Measurements from ENCODE around the gene CCDC175.

The CCDC175 gene

GRCh38 chr14:59576332-59577294 lies at the start of gene CCDC175:
TSS of gene CCDC175 (minus strand) at chr14:59576812. CDS start at chr14:59576775, 37 bp downstream.
- peak; percentile 57 to 61 for DNase-seq (ENCODE audit: low read depth in 2 of 2, low spot score in 1 of 2)

GRCh38 chr14:59622631-59623030 lies 46.0 kb upstream of the CCDC175 start:
- no peak for DNase-seq (ENCODE audit: low read depth in 2 of 2, low spot score in 1 of 2)

GRCh38 chr14:59619061-59619460 lies 42.4 kb upstream of the CCDC175 start:
- DNase-seq (ENCODE audit: low read depth in 2 of 2, low spot score in 1 of 2), result no peak

- no peak for DNase-seq (ENCODE audit: low read depth in 2 of 2, low spot score in 1 of 2)
Measured at GRCh38 chr14:59601056-59601455, 24.4 kb upstream of the CCDC175 start.

DNA sequence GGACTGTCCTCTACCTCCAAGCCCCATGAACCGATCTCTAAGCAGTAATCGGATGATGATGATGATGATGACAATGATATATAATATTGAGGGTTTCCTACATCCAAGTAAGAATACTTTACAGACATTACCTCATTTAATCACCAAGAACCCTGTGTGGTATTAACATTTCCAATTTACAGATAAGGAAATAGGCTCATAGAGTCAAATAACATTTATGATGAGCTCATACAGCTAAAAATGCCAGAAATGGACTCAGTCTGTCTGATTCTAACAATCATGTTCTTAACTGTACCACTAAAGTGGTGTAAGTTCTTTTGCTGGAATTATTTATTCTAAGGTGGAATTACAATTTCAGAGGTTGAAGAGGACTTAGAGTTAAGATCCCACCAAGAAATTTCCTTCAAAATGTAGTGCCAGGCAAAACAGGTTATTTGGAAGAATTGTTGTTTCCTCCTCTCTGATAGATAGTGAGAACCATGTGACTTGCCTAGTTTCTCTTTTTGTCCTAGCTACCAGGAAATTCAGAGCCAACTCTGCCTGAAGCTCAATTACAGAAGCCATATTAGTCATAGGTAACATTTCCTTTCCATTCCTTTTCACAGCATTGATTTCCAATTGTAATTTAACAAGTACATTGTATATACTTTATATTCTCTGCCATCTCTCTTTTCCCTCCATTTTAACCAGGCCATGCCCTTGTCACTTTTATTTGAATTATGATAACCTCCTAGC lies 23.8 kb upstream of the CCDC175 start:
- no peak for DNase-seq (ENCODE audit: low read depth in 2 of 2, low spot score in 1 of 2)

DNA sequence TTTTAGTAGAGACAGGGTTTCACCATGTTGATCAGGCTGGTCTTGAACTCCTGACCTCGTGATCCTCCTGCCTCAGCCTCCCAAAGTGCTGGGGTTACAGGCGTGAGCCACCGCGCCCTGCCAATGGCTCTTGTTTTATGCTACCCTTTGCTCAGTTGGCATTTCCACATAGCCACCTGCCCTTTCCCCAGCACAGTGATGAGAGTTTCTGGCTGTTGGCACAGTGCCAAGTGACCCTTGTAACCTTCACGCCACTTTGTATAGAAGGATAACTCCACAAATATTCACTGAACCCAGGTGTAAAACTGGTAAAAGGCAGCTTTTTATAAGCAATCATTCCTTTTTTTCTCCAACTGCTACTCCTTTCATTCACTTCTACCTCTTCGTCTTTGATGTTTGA lies 18.5 kb upstream of the CCDC175 start:
- no peak for DNase-seq (ENCODE audit: low read depth in 2 of 2, low spot score in 1 of 2)

DNA sequence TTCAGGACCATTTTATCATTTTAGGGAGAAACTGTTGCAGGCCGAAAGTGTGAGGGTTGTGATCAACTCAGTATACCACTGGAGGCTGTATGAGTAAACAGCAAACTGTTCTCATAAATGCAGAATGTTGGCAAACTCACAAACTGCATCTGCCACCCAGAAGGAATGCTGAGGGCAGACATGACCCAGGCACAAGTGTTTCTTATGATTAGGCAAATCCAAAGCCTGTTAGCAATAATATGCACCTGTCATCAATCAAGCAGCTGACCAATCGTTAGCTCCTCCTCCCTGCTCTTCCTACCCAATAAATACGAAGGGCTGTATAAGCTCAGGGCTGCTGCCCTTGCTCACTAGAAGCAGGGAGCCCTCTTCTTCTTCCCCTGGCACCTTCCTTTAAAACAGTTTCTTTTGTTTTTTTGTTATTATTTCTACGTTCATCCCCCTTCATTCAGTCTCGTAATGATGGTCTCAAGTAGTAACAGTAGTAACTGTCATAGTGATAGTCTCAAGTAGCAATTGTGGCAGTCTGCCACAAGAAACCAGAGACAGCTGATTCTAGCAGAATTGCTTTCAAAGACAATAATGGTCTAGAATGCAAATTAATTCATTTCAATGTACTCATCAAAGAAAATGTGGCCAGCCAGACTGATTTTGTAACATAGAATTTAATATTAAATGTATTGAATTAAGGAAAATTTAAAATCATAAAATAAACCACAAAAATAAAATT lies 15.2 kb upstream of the CCDC175 start:
- DNase-seq (ENCODE audit: low read depth in 2 of 2, low spot score in 1 of 2), result no peak

DNA sequence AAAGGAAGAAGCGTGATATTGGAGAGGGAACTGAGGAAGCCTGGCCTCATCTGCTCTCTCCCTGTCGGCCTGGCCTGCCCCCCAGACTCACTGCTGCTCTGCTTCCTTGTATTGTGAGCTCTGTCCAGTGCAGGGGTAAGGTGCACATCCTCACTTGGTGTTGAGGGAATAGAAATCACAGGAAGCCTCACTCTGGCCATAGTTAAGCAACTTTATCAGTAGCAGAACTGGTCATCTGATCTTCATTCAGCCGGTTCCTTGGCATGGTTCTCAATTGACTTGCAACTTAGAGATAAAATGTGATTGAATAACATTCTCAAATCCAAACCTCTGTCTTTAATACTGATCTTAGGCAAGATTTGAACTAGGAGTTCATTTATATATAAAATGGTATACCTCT lies 11.5 kb upstream of the CCDC175 start:
- no peak for DNase-seq (ENCODE audit: low read depth in 2 of 2, low spot score in 1 of 2)

GRCh38 chr14:59585891-59586554 lies 9.4 kb upstream of the CCDC175 start:
- DNase-seq (ENCODE audit: low read depth in 2 of 2, low spot score in 1 of 2), result no peak

DNA sequence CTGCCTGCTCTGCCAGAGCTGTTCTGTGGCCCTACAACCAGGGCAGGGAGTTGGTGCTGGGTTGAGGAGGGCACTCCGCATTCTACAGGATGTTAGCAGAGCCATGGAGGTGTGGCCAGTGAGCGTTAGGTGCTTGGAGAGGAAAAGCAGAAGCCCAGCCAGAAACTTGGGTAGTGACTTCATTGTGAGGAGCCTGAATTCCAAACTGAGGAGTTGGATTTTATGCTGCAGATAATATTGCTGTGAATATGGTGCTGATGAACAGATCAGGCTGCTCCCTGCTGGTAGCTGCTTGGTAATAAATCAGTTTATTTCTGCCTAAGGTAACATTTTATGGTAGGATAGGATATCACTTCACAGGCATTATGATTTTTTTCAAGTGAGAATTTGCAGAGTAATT lies 7.1 kb upstream of the CCDC175 start:
- DNase-seq (ENCODE audit: low read depth in 2 of 2, low spot score in 1 of 2), result no peak

- DNase-seq (ENCODE audit: low read depth in 2 of 2, low spot score in 1 of 2), result no peak
Measured at GRCh38 chr14:59582845-59583509, 6.4 kb upstream of the CCDC175 start.

- no peak for DNase-seq (ENCODE audit: low read depth in 2 of 2, low spot score in 1 of 2)
Measured at GRCh38 chr14:59582161-59582560, 5.5 kb upstream of the CCDC175 start.

GRCh38 chr14:59580911-59581310 lies 4.3 kb upstream of the CCDC175 start:
- no peak for DNase-seq (ENCODE audit: low read depth in 2 of 2, low spot score in 1 of 2)

GRCh38 chr14:59570122-59570521 lies 6.5 kb downstream of the CCDC175 start:
- DNase-seq (ENCODE audit: low read depth in 2 of 2, low spot score in 1 of 2), result no peak

DNA sequence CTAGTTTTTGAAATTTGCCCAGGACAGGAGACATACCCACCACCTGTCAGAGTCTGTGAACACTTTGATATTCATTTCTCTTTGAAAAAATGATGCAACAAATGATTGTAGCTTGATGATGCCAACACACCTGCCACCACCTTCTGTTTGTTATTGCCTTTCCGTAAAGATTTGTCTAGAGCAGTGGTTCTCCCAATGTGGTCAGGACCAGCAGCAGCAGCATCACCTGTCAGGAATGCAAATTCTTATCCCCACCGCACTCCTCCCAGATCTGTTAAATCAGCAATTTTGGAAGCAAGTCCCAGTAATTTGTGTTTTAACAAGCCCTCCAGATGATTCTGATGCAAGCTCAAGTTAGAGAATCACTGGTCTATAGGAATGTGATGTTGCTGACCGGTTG lies 9.9 kb downstream of the CCDC175 start:
- no peak for DNase-seq (ENCODE audit: low read depth in 2 of 2, low spot score in 1 of 2)

DNA sequence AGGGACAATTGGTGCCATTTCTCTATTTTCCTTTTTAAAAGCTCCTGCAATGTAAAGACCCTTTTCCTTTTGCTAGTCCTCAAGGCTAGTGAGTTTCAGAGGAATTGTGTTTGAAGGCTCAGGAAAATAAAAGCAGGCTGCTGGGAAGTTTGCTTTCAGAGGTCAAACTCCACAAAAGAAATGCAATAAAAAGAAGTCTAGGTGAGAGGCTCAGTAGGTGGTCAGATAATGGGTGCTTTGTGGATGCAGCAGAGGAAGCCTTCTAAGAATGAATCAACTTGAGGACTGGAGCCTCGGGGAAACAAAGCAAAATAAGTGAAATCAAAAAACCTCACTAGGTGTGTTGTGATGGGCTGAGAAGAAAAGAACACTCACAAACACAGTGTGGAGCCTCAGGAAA lies 10.3 kb downstream of the CCDC175 start:
- DNase-seq (ENCODE audit: low read depth in 2 of 2, low spot score in 1 of 2), result no peak

DNA sequence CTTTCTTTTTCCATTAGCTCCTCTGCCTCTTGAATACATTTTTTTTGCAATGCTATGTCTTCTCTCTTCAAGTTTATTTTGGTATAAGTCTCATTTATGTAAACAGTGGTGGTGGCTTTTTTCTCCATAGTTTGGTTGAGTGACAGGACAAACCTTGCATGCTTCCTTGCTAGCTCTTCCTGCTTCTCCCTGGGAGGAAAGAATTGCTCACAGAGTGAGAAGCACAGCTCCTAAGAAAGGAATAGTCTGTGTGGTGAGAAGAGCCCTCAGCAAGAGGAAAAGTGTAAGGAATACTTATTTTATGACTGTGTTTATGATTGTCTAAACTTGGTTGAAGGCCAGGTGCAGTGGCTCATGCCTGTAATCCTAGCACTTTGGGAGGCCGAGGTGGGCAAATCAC lies 11.5 kb downstream of the CCDC175 start:
- no peak for DNase-seq (ENCODE audit: low read depth in 2 of 2, low spot score in 1 of 2)

DNA sequence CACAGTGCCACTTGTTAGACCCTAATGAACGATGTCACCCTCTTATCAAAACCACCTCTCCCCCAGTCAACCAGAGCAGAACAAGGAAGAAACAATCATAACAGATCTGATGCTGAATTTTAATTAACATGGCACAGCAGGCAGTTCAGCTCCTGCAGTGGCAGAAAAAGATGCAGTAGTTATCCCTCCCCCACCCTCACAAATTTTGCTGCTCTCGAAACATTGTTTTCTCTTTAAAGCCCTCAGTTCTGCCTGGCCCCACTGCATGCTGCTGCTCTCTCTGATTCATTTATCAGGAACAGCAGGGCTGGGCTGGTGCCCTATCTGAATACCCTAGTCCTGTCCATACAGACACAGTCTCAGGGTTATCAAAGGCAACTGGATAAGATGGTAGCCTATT lies 12.2 kb downstream of the CCDC175 start:
- DNase-seq (ENCODE audit: low read depth in 2 of 2, low spot score in 1 of 2), result no peak

DNA sequence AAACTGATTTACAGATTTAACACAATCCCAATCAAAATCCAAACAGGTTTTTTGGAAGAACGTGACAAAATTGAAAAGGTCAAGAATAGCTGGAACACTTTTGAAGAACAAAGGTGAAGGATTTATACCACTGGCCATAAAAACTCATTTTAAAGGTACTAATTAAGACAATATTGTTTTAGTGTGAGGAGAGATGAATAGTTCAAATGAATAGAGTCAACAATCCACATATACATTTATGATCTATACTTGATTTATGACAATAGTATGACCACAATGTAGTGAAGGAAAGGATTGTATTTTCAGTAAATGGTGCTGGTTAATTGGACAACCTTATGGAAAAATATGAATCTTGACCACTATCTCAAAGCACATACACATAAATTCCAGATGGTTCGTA lies 29.3 kb downstream of the CCDC175 start:
- no peak for DNase-seq (ENCODE audit: low read depth in 2 of 2, low spot score in 1 of 2)

DNA sequence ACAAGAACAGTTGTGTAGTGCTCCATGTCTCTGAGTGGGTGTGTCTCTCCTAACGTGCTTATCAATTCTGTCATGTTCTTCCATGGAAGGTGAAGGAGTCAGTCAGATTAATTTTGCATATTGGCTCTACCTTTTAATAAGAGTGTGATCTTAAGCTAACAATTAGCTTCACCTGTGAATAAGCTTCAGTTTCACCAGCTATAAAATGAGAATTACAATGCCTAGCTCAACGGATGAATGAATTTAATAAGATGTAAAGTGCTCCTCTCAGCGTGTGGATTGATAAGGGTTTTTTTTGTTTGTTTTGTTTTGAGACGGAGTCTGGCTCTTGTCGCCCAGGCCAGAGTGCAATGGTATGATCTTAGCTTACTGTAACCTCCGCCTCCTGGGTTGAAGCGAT lies 32.7 kb downstream of the CCDC175 start:
- DNase-seq (ENCODE audit: low read depth in 2 of 2, low spot score in 1 of 2), result no peak

DNA sequence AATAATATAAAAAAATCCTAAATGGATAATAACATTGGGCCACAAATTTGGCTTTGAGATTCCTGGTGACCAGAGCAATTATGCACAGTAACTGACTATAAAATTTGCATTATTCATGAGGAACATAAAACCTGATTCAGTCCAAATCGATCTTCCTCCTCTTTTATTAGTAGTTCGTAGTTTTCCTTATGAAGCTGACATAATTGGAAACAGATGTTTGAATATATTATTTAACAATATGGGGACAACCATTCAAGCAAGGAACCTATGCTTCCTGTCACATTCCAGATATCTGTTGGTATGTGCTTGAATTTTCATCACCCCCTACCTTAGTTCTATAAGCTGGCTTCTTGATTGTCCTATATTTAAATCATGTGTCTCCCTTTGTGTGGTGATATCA lies 34.9 kb downstream of the CCDC175 start:
- DNase-seq (ENCODE audit: low read depth in 2 of 2, low spot score in 1 of 2), result no peak
